AG04449 (cell line): Measurements from ENCODE around the gene ABCG1.

Source experiments
- CTCF ChIA-PET: fragments of 350-600 bp; formaldehyde crosslinking; extraction: SDS; loops from one replicate; lab custom pipeline; 2021; ENCODE audit warnings: antibody characterized with exemption; lab: Yijun Ruan, JAX
- POLR2A ChIA-PET: fragments of 400-600, 350-600 bp; formaldehyde crosslinking; extraction: SDS; loops from one replicate; lab custom pipeline; 2020; ENCODE audit warnings: antibody characterized with exemption, inconsistent platforms; lab: Yijun Ruan, JAX
- DNase-seq: peaks from one replicate; pipeline ENCODE4 v3.0.0-alpha.2; 2010; ENCODE audit warnings: low read depth, low spot score
- H3K4me3 ChIP-seq: 2 replicates; pipeline ENCODE4 v1.5.1; 2011; ENCODE audit warnings: low read depth, mild to moderate bottlenecking, control low read depth, low read length
- TF ChIP-seq, protein P1 (sequence below): IDR thresholded peaks from one replicate; pipeline ENCODE4 v1.5.1; 2011; ENCODE audit warnings: mild to moderate bottlenecking, moderate library complexity, low read length, control low read depth, inconsistent platforms; ENCODE audit not compliant: insufficient read depth; ENCODE audit errors: missing control alignments

Gene ABCG1

DNA sequence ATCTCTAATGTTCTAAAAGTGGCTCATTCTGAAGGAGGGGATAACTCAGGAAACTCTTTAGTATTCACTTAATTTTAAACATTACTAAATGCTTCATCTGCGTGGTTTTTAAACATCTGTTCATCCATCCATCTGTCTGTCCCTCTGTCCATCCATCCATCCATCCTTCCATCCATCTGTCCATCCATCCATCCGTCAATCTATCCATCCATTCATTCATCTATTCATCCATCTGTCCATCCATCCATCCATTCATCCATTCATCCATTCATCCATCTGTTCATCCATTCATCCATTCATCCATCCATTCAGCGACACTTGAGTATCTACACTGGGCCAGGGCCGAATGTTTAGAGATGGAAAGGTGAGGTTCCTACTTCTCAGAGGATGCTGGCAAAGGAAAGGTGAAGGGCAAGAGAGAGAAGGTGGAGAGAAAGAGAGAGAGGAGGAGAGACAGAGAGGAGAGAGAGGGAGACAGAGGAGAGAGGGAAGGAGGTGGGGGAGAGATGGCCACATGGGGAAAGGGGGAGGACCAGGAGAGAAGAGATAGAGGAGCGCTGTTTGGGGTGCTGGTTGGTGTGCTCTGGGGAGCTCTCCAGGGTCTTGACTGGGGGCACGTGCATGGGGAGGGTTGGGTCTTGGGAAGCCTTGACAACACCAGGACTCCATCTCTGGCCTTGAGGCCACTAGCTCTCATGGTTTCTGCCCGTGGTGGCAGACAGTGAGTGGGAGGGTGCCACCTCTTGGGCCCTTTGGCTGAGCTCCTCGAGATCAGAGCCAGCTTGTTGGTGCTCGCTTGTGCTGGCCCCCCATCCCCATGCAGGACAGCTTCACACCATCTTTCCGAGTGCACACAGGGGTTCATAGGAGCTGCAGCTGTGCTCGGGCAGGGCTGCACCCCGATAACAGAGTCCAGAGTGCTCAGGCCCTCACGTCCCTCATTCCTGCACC, 45.6 kb downstream of the ABCG1 start:
- CTCF ChIA-PET = interaction anchor here (8.1 kb wide), 1 partner anchor 119 kb away, joined by 96 read pairs; no protein-coding TSS in a partner anchor
- POLR2A ChIA-PET = no interaction called here
- TF ChIP-seq, protein P1, sequence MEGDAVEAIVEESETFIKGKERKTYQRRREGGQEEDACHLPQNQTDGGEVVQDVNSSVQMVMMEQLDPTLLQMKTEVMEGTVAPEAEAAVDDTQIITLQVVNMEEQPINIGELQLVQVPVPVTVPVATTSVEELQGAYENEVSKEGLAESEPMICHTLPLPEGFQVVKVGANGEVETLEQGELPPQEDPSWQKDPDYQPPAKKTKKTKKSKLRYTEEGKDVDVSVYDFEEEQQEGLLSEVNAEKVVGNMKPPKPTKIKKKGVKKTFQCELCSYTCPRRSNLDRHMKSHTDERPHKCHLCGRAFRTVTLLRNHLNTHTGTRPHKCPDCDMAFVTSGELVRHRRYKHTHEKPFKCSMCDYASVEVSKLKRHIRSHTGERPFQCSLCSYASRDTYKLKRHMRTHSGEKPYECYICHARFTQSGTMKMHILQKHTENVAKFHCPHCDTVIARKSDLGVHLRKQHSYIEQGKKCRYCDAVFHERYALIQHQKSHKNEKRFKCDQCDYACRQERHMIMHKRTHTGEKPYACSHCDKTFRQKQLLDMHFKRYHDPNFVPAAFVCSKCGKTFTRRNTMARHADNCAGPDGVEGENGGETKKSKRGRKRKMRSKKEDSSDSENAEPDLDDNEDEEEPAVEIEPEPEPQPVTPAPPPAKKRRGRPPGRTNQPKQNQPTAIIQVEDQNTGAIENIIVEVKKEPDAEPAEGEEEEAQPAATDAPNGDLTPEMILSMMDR = no peak
- H3K4me3 ChIP-seq = no peak overlapping the region
- DNase-seq = no peak

DNA sequence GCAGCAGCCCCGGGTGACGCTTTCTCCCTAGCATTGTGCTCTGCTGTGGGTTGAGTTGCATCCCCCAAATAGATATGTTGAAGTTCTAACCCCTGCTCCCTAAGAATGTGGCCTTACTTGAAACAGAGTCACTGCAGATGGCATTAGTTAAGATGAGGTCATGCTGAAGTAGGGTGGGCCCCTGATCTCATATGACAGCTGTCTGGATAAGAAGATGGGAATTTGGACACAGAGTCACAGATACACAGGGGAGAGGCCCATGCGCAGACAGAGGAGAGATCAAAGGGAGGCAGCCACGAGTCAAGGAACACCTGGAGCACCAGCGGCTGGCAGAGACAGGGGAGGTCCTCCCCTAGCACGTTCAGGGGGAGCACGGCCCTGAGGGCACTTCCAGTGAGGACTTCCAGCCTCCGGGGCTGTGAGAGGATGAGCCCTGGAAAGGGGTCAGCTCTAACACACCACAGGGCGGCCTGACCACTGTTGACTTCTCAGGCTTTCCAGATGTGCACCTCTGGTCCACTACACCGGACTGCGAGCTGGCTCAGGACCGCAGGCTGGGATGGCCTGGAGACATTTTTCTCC, 46.4 kb downstream of the ABCG1 start:
- H3K4me3 ChIP-seq = no peak overlapping the region
- TF ChIP-seq, protein P1 = no peak
- CTCF ChIA-PET = interaction anchor here (8.1 kb wide), 1 partner anchor 120 kb away, joined by 96 read pairs; no protein-coding TSS in a partner anchor
- POLR2A ChIA-PET = no interaction called here
- DNase-seq = no peak

DNA sequence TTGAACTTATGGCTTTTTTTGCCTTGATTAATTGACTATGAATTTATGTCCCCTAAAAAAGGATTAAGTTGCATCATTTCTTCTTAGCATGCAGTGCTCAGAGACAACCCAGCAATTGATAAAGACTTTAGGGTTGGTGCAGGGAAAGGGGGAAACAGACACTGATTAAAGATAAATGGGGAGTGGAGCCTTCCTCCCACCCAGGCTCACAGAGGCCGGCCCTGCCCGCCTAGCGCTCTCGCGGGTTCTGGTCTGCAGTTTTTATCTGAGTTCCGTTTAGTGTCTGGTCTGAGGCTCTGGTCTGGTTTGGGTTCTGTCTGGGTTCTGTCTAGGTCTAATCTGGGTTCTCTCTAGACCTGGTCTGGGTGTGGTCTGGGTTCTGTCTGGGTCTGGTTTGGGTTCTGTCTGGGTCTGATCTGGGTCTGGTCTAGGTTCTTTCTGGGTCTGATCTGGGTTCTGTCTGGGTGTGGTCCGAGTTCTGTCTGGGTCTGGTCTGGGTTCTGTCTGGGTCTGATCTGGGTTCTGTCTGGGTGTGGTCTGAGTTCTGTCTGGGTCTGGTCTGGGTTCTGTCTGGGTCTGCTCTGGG, 48.1 kb downstream of the ABCG1 start:
- ChIA-PET POLR2A (no interaction called here), CTCF (no interaction called here)
- no peak overlapping the region for H3K4me3 ChIP-seq
- DNase-seq = no peak
- TF ChIP-seq, protein P1 = no peak

DNA sequence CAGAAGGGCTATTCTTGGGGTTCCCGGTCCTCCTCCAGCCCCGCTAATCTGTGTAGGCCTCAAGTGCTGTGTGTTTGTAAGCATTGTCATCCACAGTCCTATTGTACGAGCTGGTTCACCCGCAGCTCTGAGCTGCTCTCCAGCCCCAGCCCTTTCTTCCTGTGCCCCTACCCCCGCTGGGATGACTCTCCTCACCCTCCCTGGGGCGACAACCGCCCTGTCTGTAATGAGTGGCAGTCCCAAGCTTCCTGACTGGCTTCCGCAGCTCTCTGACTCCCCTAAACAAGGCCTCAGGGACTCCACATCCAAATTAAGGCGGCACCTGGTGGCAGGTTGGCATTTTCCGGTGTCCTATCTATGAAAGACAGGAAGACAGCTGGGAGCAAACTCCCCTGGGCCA, 50.4 kb downstream of the ABCG1 start:
- no peak for DNase-seq
- POLR2A ChIA-PET = no interaction called here
- TF ChIP-seq, protein P1 = no peak
- H3K4me3 ChIP-seq = no peak overlapping the region
- CTCF ChIA-PET = interaction anchor here (1.0 to 4.2 kb wide), 2 partner anchors 10 to 124 kb away, joined by 4 to 14 read pairs; no protein-coding TSS in a partner anchor

DNA sequence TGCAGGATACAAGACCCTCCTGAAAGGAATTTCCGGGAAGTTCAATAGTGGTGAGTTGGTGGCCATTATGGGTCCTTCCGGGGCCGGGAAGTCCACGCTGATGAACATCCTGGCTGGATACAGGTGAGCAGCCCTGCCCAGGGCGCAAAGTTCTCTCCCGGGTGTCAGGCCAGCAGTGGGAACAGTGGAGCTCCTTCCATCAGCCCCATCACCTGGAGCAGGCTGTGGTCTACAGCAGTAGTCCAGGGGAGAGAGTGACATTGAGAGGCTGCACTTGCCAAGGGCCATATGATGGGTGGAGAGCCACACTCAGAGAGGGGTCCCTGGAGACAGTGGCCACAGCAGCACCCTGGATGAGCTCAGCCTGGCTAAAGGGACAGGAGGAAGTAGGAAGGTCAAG, 52.1 kb downstream of the ABCG1 start:
- ChIA-PET CTCF (interaction anchor here (4.2 kb wide), 1 partner anchor 12 kb away, joined by 14 read pairs; no protein-coding TSS in a partner anchor), POLR2A (no interaction called here)
- DNase-seq = no peak
- TF ChIP-seq, protein P1 = no peak
- no peak overlapping the region for H3K4me3 ChIP-seq
